ENCODE measurements around the gene HMSD. TPM values are rescaled to one million over a fixed set of nuclear protein-coding genes. Genes with fewer than 3 reads are reported as not detected.

HMSD gene
- total RNA-seq, 1 experiment from 2014 or later: not detected

- POLR2A ChIA-PET: interaction anchor here (1.0 kb wide), 1 partner anchor 11 kb away, joined by 4 read pairs; the partner anchor contains the start of gene SERPINB8
- DNase-seq (ENCODE audit: unreplicated experiment): no peak
Observed at GRCh38 chr18:63980896-63981460, 31.9 kb downstream of the HMSD start.

GRCh38 chr18:63981719-63982118, 32.6 kb downstream of the HMSD start:
- CTCF ChIA-PET: no interaction called here
- Mint-ChIP-seq H3K36me3 (ENCODE audit: insufficient read depth, unreplicated experiment) (peaks cover 47% of the 10 kb centered on the region), H3K27me3 (ENCODE audit: insufficient read depth, unreplicated experiment) (no peaks in the 10 kb centered on the region), H3K4me3 (ENCODE audit: unreplicated experiment) (no peak overlapping the region), H3K27ac (ENCODE audit: low read depth, unreplicated experiment) (no peak overlapping the region), H3K4me1 (ENCODE audit: insufficient read depth, unreplicated experiment) (peaks cover 10% of the 10 kb centered on the region), H3K9me3 (ENCODE audit: unreplicated experiment) (no peaks in the 10 kb centered on the region)
- DNase-seq (ENCODE audit: unreplicated experiment): no peak
- TF ChIP-seq CTCF (IDR thresholded peaks at IDR 0.05; ENCODE audit: unreplicated experiment): no peak
- POLR2A ChIA-PET: no interaction called here
- BruUV-seq (replicated peaks): no TSS peak
- intact Hi-C loops (cut with micrococcal nuclease): no loop called here

More at GRCh38 chr18:63980896-63981460, 31.9 kb downstream of the HMSD start:
- H3K4me3 Mint-ChIP-seq (ENCODE audit: unreplicated experiment): no peak overlapping the region
- CTCF ChIA-PET: interaction anchor here (1.6 to 1.9 kb wide), 3 partner anchors 17 to 137 kb away, joined by 5 to 13 read pairs (median 11); no protein-coding TSS in a partner anchor
- peaks cover 39% of the 10 kb centered on the region for H3K36me3 Mint-ChIP-seq (ENCODE audit: insufficient read depth, unreplicated experiment)
- H3K4me1 Mint-ChIP-seq (ENCODE audit: insufficient read depth, unreplicated experiment): peaks cover 10% of the 10 kb centered on the region
- no peak overlapping the region for H3K27ac Mint-ChIP-seq (ENCODE audit: low read depth, unreplicated experiment)
- intact Hi-C loops (cut with micrococcal nuclease): no loop called here
- no peak for TF ChIP-seq CTCF (IDR thresholded peaks at IDR 0.05; ENCODE audit: unreplicated experiment)
- no peaks in the 10 kb centered on the region for H3K27me3 Mint-ChIP-seq (ENCODE audit: insufficient read depth, unreplicated experiment)
- no TSS peak for BruUV-seq (replicated peaks)
- no peaks in the 10 kb centered on the region for H3K9me3 Mint-ChIP-seq (ENCODE audit: unreplicated experiment)

GRCh38 chr18:63982361-63982760, 33.3 kb downstream of the HMSD start:
- POLR2A ChIA-PET: no interaction called here
- no peaks in the 10 kb centered on the region for H3K9me3 Mint-ChIP-seq (ENCODE audit: unreplicated experiment)
- BruUV-seq (replicated peaks): no TSS peak

GRCh38 chr18:63986885-63987284, 37.8 kb downstream of the HMSD start:
- Mint-ChIP-seq H3K9me3 (ENCODE audit: unreplicated experiment) (no peaks in the 10 kb centered on the region), H3K27me3 (ENCODE audit: insufficient read depth, unreplicated experiment) (no peaks in the 10 kb centered on the region), H3K4me3 (ENCODE audit: unreplicated experiment) (no peak overlapping the region), H3K27ac (ENCODE audit: low read depth, unreplicated experiment) (no peak overlapping the region), H3K36me3 (ENCODE audit: insufficient read depth, unreplicated experiment) (peaks cover 73% of the 10 kb centered on the region), H3K4me1 (ENCODE audit: insufficient read depth, unreplicated experiment) (no peaks in the 10 kb centered on the region)
- intact Hi-C loops (cut with micrococcal nuclease): no loop called here
- ChIA-PET POLR2A (no interaction called here), CTCF (no interaction called here)
- BruUV-seq (replicated peaks): no TSS peak
- DNase-seq (ENCODE audit: unreplicated experiment): no peak
- TF ChIP-seq CTCF (IDR thresholded peaks at IDR 0.05; ENCODE audit: unreplicated experiment): no peak

More at GRCh38 chr18:63982361-63982760, 33.3 kb downstream of the HMSD start:
- no peaks in the 10 kb centered on the region for H3K27me3 Mint-ChIP-seq (ENCODE audit: insufficient read depth, unreplicated experiment)
- no peak overlapping the region for H3K4me3 Mint-ChIP-seq (ENCODE audit: unreplicated experiment)
- peaks cover 10% of the 10 kb centered on the region for H3K4me1 Mint-ChIP-seq (ENCODE audit: insufficient read depth, unreplicated experiment)
- DNase-seq (ENCODE audit: unreplicated experiment): no peak
- CTCF ChIA-PET: interaction anchor here (1.2 kb wide), 1 partner anchor 464 kb away, joined by 4 read pairs; no protein-coding TSS in a partner anchor
- TF ChIP-seq CTCF (IDR thresholded peaks at IDR 0.05; ENCODE audit: unreplicated experiment): no peak
- intact Hi-C loops (cut with micrococcal nuclease): no loop called here
- H3K27ac Mint-ChIP-seq (ENCODE audit: low read depth, unreplicated experiment): no peak overlapping the region
- peaks cover 51% of the 10 kb centered on the region for H3K36me3 Mint-ChIP-seq (ENCODE audit: insufficient read depth, unreplicated experiment)

All from MCF 10A (cell line).